HG02973 (cell line): ENCODE results near the gene KRT78.

Experiments
- ATAC-seq: cut with Tn5 transposase; IDR thresholded peaks from one replicate; pipeline ENCODE4 v1.9.1; 2021; ENCODE audit warnings: moderate library complexity; ENCODE audit not compliant: unreplicated experiment

The KRT78 gene

DNA sequence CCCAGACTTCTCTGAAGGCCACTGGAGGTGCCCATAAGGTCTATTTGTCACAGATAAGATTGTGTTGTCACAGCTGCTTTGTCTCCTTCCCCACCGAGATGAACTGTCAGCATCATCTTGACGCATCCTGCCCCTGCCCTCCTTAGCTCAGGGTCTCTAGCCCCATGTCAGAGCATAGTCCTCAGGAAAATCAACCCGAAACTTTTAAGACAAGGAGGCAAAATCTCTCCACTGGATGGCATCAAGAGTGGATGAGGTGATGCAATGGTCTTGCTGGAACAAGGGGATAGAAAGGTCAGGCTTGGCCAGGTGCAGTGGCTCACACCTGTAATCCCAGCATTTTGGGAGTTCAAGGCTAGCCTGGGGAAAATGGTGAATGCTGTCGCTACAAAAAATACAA, 22.8 kb downstream of the KRT78 start:
- ATAC-seq = no peak

DNA sequence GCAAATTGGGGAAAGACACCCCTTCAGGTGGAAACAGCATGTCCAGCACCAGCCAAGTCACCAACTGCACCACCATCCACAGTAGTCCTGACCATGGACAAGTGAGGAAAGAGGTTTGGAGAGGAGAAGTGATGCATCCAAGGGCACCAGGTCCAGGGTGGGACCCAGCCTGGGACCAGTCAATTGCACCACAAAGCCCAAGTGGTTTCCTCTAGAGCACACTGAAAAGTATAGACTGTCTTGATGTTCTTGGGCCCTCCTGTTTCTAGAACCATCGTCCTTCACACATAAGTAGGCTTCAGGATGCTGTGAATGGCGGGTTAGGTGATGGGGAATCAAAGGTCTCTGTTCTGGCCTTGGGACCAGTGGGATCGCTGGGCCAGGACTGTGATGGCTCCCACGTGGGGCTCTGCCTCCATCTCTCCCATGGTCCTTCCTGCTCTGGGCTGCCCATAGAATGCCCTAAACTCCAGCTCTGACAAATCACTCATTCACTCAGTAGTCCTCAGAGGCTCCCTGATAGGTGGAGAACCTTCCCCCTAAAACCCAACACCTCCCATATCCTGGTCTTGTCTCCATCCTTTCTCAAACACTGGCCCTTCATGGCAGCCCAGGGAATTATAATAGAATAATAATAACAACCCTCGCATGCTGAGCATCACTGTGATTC, 23.9 kb downstream of the KRT78 start:
- no peak for ATAC-seq

DNA sequence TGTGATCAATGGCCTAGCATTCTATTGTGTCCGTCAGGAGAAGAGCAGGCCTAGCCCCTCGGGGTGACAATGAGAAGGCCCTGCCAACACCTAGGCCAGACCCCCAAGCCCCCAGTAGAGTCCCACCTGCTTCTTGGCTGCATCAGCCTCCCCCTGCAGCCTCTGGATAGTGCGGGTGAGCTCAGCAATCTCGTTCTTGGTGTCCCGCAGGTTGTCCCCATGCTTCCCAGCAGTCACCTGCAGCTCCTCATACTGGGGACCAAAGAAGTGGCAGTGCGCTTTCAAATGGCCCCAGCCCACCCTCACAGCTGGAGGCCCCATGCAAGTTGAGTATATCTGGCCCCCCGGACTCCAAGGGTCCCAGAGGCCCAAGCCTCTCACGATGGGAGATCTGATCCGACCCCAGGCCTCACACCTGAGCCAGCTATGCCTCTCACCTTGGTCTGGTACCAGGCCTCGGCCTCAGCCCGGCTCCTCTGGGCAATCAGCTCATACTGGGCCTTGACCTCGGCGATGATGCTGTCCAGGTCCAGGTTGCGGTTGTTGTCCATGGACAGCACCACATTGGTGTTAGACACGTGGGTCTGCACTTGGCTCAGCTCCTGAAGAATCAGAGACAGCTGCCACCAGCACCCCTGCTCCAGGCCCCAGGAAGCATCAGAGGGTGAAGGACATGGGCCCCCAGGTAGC, 24.9 kb downstream of the KRT78 start:
- no peak for ATAC-seq

DNA sequence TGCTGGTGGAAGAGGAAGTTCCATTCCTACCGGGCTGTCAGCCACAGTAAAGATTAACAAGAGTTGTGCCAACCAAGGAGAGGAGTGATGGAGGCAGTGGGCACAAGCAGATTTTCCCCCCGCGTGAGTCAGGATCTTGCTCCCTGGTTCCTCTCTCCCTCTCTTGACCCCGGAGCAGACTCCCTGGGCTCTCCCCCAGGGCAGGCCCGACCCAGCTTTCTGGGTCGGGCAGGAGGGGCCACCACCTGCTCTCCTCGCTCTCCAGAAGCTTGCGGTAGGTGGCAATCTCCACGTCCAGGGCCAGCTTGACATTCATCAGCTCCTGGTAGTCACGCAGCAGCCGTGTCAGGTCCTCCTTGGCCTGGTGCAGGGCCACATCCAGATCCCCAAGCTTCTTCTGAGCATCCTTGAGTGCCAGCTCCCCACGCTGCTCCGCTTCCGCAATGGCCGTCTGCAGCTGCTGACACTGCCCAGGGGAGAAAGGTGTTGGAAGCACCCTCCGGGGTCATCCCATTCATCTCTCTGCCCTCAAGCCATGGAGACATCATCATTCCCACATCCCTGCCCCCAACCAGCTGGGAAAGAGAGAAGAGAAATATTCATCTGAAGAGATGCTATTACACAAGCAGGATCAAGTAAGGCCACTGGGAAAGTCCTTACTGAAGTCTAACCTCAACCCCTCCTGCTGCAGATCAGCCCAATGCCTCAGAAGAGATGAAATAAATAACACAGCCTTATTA, 25.9 kb downstream of the KRT78 start:
- ATAC-seq = no peak

DNA sequence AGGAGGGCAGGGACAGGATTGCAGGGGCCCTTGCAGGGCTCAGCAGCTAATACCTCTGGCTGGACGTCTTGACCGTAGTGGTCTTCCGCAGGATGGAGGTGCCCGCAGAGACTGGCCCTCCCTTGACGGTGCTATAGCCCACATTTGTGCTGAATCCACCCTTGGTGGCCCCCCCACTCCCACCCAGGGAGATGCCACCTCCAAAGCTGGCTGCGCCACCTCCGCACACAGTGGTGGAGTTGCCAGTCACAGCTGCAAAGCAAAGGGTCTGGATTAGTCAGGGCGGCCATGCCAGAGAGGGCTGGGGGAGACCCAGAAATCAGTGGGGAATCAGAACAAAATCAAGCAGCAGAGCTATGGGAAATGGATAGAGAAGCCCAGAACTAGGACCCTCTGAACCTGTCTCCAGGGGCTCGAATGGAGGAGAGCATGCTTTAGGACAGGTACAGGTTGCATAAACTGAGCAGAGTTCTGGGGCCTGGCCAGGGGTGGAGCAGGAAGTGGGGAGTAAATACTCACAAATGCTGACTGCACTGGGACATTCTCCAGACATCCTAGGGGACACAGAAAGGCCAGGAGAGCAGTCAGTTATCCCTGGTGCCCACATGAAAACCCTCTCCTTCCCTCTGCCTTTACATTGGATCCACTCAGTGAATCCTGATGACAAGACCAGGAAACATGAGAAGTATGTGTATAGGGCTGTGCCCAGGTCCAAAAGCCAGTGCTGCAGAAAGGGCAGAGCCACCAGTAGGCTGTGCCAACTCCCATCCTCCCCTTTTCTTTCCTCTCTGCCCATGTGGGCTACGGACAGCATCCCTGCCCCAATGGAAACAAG, 26.8 kb downstream of the KRT78 start:
- ATAC-seq = no peak

DNA sequence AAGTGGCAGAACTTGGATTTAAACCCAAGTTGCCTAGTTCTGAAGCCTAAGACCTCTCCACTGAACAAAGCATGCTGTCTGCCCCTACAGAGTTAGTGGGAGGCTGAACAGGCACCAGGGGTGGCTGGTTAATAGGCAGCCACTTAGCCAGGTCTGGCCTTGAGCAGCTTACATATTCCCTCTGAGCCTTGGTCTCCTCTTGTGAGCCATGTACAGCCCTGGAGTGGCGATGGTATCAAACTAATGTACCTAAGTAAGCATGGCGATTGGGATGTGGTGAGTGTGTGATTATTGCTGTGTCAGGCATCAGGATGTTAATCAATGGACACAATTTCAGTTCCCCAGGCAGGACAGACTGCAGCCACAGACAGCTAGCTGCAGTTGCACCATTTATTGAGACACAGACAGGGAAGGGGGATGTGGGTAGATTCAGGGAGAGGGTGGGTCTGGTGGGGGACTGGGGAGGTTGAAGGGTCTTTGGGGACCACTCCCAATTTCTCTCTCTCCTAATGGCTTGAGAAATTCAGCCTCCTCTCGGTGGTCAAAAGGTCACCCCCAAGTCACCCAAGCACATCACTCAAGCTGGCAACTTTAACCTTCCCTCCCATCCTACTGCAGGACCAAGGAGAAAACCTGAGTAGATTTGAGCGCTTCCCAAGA, 27.6 kb downstream of the KRT78 start:
- ATAC-seq = no peak

DNA sequence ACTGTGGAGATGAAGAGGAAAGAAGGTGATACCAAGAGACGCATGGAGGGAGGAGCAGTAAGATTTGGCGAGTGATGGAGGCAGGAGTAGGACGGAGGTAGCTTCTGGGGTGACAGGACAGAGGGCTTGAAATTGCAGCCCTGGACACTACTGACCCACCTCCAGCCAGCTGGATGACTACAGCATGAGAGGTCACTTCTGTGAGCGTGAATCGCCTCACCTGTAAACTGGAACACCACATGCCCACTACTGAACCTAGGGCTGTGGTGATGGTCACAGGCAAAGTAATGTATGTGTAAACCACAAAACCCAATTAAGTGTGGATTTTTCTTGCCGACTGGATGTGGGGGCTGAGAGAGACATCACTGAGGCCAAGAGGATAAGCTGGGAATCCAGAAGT, 28.3 kb downstream of the KRT78 start:
- no peak for ATAC-seq

DNA sequence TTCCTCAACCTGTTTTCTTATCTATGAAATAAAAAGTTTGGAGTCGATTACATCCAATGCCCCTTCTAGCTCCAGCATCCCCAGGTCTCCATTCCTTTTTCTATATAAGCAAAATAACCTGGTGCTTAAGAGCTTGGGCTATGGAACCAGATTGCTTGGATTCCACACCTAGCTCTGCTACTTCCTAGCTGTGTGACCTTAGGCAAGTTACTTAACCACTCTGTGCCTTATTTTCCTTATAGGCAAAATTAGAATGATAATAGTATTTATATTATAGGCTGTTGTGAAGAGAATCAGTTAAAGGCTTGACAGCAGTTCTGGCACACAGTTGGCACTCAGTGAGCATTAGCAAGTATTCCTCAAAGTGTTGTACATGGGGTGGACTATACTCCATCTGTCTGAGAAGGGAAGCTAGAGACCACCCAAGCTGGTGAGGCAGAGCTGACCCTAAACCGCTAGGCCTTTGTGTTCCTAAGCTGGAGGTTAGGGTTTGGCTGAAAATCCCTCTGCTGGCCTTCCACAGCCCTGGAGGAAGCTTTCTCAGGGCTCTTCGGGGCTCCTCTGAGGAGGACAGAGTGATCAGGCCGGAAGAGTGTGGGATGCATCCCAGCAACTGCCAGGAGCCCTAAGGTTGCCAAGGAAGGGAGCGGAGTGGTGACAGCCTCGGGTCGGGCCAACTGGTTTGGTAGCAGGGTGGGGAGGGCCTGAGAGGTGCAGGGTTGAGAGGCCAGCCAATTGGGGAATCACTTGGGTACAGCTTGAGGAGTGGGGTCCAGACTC, 28.9 kb downstream of the KRT78 start:
- ATAC-seq = no peak

DNA sequence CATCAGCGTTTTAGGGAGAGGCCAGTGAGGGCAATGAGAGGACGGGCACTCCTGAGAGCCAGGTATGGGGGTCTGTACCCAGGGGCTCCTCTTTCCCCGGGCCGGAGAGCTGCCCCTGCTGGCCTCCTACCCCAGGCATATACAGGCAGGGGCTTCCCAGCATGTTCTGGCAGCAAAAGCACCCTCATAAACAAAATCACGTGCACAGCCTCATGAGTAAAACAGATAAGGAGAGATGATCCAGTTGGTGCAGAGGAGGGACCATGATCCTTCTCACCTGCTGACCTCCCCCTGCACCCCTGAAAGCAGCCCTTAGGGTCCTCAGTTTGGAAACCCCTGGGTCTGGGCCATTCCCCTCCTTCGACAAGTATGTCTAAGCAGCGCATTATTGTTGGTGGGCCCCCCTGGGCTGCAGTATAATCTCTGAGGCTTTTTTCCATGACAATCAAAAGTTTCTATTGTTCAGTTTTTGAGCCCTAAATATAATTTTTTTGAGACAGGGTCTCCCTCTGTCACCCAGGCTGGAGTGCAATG, 29.8 kb downstream of the KRT78 start:
- ATAC-seq = no peak

DNA sequence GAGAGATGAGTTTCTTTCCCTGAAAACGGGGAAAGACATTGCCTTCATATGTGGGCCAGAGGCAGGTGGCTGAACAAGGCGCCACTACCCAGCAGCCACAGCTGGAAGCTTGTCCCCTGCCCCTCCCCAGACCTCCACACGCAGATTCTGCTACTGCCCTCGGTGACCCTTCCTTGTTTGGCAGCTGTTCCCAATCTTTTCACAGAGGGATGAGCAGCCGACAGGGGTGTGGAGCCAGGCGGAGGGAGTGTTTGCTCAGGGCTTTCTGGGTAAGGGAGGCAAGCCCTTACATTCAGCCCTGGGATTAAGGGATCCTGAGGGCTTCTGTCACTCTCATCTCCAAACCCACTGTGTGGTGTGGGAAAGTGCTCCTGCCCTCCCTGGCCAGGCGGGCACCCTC, 30.4 kb downstream of the KRT78 start:
- no peak for ATAC-seq

DNA sequence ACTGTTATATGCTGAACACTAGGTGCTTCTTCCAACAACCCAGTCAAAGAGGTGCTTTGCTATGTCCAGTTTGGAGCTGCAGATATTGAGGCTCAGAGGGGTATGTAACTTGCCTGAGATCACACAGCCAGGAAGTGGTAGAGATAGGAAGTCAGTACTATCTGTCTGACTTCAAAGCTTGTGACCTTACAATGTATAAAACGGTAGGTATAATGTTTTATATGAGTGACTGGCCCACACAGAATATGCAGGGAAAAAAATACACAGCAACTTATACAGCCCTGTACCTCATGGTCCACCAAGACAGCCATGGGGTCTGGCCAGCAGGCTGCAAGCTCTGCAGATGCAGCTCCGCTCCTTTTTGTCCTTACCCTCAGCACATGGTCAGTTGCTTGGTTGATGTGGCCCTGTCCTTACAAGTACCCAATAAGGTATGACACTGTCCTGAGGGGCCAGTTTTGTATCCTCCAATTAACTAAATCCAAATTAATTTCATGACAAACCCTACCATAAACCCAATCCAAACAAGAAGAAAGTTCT, 31.0 kb downstream of the KRT78 start:
- ATAC-seq = no peak

DNA sequence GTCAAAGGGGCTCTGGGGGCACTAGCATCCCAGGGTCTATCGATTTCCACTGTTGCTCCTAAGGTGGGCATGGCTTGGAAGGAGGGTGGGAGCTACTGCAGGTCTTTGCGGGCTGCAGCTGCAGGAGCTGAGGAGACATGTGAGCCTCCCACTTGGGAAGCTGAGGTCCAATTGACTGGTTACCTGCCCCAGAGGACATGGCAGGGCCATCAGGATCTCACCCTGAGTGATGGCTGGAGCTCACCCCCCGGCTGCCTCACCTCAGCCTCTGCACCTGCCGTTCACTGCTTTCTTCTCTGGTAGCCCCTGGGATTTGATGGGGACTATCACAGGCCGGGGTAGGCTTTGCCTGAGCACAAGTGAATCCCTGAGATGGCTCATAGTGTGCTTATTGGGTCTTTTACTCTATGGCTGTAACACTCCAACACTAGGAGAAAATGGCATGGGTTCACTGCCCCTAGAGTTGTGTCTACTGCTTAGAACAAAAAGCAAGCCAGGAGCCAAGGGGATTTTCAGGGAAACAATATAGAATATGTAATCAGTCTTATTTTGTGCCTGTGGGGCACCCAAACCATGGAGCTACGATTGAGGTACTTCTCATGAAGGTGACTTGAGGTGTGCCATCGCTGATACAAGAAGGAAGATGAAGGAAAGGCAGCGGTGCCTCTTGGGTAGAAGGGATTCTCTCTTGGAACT, 31.6 kb downstream of the KRT78 start:
- no peak for ATAC-seq

DNA sequence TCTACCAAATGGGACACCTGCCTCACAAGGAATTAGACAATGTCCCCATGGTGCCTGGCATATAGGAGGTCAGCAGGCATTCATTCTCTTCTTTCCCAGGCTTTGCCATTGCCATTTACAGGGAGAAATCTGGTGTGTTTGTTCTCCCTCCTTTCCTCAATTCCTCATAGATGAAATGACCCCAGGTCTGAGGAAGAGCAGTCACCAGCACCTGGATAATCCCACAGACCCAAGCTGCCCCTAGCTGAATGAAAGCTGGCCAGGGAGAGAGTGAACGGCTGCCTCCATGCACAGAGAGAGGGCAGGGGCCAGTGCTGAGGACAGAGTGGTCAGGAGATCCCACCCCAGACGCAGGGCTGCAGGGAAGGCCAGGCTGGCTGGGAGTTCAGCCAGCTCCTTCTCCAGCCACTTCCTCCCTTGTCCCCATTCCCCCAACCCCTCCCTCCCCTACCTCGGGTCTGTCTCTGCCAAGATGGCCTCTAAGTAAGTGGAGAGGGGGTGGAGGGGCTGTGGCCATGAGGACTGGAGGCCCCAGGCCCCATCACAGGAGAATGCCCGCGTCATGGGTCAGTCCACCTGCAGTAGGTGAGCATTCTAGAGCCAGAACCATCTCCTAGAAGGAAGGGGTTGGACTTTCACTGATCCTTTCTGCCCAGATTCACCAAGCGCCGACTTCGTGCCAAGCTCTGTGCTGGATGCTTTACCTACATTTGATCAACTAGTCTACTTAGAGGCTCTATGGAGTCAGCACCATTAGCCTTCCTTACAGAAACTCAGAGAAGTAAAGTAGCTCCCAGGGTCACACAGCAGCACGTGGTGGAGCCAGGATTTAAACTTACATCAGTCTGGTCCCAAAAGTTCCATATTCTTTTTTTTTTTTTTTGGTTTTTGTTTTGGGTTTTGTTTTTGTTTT, 32.9 kb downstream of the KRT78 start:
- ATAC-seq = no peak

DNA sequence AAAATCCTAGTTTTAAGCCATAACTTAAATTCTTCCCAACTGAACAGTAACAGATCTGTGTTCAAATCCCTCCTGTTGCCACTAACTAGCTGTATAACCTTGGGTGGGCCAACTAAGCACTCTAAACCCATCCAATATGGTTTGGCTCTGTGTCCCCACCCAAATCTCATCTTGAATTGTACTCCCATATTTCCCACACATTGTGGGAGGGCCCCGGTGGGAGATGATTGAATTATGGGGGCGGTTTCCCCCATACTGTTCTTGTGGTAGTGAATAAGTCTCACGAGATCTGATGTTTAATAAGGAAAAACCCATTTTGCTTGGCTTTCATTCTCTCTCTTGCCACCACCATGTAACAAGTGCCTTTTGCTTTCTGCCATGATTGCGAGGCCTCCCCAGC, 33.6 kb downstream of the KRT78 start:
- no peak for ATAC-seq

DNA sequence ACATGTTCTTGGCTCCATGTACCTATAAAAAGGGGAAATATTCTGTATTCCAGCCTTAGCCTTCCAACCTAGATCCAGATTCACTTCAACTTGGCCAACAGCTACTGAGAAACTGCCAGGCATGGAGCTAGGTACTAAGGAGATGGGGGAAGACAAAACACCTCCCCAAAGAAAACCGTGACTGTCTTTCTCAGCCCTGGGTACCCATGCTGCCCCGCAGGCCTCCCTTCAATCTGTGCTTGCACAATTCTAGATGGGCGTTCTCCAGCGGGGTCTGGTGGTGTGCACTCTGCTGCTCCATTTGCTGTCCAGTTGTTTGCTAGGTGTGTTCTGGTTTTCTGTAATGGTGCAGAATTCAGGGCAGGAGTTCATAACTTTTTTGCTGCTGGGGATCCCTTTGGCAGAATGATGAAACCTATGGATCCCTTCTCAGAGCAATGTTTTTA, 34.1 kb downstream of the KRT78 start:
- ATAC-seq = no peak

DNA sequence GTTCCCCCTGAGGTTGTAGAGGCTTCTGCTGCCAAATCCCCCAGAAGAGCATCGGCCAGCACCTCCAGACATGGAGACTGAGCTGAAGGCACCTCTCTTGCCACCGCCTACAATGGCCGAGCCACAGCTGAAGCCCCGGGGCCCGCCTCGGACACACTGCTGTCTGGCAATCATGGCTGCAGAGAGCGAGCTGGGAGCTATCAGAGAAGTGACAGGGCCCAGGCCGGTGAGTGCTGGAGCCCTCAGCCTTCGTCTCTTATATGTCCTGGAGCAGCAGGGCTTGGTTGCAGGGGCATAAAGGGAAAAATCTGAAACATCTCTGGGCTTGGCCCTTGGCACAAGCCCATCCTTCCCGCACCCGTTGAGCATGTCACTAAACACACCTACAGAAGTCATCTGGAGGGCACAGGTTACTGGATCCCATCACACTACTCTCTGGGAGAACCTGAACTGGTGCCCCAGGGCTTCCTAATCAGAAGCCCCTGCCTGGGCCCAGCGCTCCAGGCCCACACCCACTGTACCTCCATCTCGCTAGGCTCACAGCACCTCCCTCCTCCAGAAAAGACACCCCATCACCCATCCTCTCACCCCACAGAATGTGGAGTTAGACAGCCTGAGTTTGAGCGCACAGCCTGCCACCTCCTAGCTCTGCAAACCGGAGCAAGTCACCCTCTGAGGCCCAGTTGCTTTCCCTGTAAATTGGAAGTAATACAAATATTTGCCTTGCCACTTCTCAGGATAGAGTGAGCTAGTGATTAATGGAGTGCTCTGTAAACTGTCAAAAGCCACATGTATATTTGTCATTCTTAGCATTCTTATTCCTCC, 34.7 kb downstream of the KRT78 start, which contains the start of gene KRT4:
Gene KRT4, minus strand, starts transcription at position 232 of the 825 bp plus-strand sequence. Its CDS starts 58 bp downstream, at position 174.
- ATAC-seq = no peak
